Gastrocnemius medialis (tissue), 4 donors: ENCODE results near the gene HNF4A.

Experiments
- CTCF ChIP-seq, 5 experiments: fragments of 450-650 bp in 3 of 5; fragments of 200-600 bp in 2 of 5; sonication (generic) in 2 of 5; IDR thresholded peaks in 4 of 5; conservative IDR thresholded peaks in 1 of 5; 1 replicate in 4 of 5; 2 replicates in 1 of 5; pipeline ENCODE4 v1.5.1; 2016 to 2019; ENCODE audit warnings: antibody characterized with exemption in 5 of 5, mild to moderate bottlenecking in 3 of 5, moderate library complexity in 3 of 5
- POLR2A ChIP-seq, 2 donors: fragments of 450-650 bp; IDR thresholded peaks; one replicate each; pipeline ENCODE4 v1.6.1; 2017; ENCODE audit warnings: antibody characterized with exemption in 2 of 2, mild to moderate bottlenecking in 2 of 2, moderate library complexity in 2 of 2

GRCh38 chr20:44324343-44324742, 31.2 kb upstream of the HNF4A start:
- TF ChIP-seq CTCF (IDR thresholded peaks at IDR 0.05 in 4 of 5, conservative IDR thresholded peaks at IDR 0.05 in 1 of 5) (no peak), POLR2A (IDR thresholded peaks at IDR 0.05) (no peak)
